Testis (tissue), 3 donors: ENCODE measurements around the gene TBC1D1. TPM values are rescaled to one million over a fixed set of nuclear protein-coding genes. Genes with fewer than 3 reads are reported as not detected.

Experiments
- DNase-seq: peaks from one replicate; pipeline ENCODE4 v3.0.0-alpha.2; 2019
- H3K27ac ChIP-seq, 2 donors: fragments of 200-600 bp; sonication (generic); one replicate each; pipeline ENCODE4 v1.5.1; 2019
- H3K27me3 ChIP-seq: fragments of 200-600 bp; sonication (generic); one replicate; pipeline ENCODE4 v1.5.1; 2019
- H3K36me3 ChIP-seq: fragments of 200-600 bp; sonication (generic); one replicate; pipeline ENCODE4 v1.5.1; 2017; ENCODE audit warnings: low read depth; ENCODE audit errors: missing control alignments
- H3K4me1 ChIP-seq: fragments of 200-600 bp; sonication (generic); one replicate; pipeline ENCODE4 v1.5.1; 2019
- H3K4me3 ChIP-seq, 2 donors: fragments of 200-600 bp; sonication (generic); one replicate each; pipeline ENCODE4 v1.5.1; 2017 to 2019
- H3K9me3 ChIP-seq: fragments of 200-600 bp; sonication (generic); one replicate; pipeline ENCODE4 v1.5.1; 2017
- POLR2A ChIP-seq: fragments of 450-650 bp; IDR thresholded peaks from one replicate; pipeline ENCODE4 v1.6.1; 2017; ENCODE audit warnings: antibody characterized with exemption, mild to moderate bottlenecking, moderate library complexity
- WGBS, 2 donors: methylation state at CpG; one replicate each; pipeline ENCODE4 v1.1.5; 2018; 5-methylcytosine and 5-hydroxymethylcytosine counted together
- intact Hi-C: fragments of 100-400 bp; cut with DNase I; formaldehyde crosslinking; loops from one replicate; pipeline ENCODE4 v1.15.1; 2023; ENCODE audit warnings: low total_unique reads
- polyA plus RNA-seq: library from polyadenylated mRNA; stranded (reverse); fragments of 350-450 nt; fragmentation: Illumina TruSeq; extraction: RNeasy Lipid Tissue Mini Kit (QIAGEN cat#74804); gene quantifications from one replicate; pipeline ENCODE4 v1.2.3, GENCODE V29; 2014; ENCODE audit warnings: low read depth, low replicate concordance; ENCODE audit not compliant: insufficient read depth
- total RNA-seq, 2 donors: library from RNA; depleted of rRNA; stranded (reverse); fragments of >200 nt; gene quantifications; one replicate each; pipeline ENCODE4 v1.2.3, GENCODE V29; 2016
- TF ChIP-seq, protein P1 (sequence below), 3 experiments: fragments of 450-650 bp in 2 of 3; fragments of 200-600 bp in 1 of 3; sonication (generic) in 1 of 3; IDR thresholded peaks; one replicate each; pipeline ENCODE4 v1.5.1; 2016 to 2019; ENCODE audit warnings: antibody characterized with exemption in 3 of 3, mild to moderate bottlenecking in 2 of 3, moderate library complexity in 1 of 3

TBC1D1 gene
- total and polyA plus RNA-seq, 3 donors from 2014 or later = 130 to 208 (median 167) TPM

DNA sequence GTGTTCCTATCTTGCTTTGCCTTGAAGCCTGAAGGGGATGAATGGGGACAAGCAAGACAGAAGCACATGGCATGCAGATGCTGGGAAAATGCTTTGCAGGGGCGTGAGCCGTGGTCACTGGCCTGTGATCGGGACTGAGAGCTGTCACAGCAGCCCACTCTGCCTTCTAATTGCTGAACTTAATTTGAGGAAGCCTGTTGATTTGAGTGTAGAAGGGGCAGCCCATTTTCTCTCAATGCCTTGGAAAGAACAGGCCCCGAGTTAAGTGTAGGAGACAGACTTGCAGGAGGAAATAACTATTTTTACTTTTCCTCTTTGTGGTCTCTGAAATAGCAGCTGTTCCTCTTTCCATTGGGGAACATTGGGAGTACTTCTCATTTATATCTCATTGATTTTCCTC, 26.1 kb upstream of the TBC1D1 start:
- no peaks in the 10 kb centered on the region for H3K9me3 ChIP-seq
- intact Hi-C loops = no loop called here
- no peaks in the 10 kb centered on the region for H3K36me3 ChIP-seq
- WGBS, 2 donors = 71 to 80% methylated on average over 4 of the region's 4 CpGs
- H3K4me1 ChIP-seq = no peaks in the 10 kb centered on the region
- TF ChIP-seq, protein P1, sequence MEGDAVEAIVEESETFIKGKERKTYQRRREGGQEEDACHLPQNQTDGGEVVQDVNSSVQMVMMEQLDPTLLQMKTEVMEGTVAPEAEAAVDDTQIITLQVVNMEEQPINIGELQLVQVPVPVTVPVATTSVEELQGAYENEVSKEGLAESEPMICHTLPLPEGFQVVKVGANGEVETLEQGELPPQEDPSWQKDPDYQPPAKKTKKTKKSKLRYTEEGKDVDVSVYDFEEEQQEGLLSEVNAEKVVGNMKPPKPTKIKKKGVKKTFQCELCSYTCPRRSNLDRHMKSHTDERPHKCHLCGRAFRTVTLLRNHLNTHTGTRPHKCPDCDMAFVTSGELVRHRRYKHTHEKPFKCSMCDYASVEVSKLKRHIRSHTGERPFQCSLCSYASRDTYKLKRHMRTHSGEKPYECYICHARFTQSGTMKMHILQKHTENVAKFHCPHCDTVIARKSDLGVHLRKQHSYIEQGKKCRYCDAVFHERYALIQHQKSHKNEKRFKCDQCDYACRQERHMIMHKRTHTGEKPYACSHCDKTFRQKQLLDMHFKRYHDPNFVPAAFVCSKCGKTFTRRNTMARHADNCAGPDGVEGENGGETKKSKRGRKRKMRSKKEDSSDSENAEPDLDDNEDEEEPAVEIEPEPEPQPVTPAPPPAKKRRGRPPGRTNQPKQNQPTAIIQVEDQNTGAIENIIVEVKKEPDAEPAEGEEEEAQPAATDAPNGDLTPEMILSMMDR (IDR thresholded peaks at IDR 0.05) = no peak
- no peak for TF ChIP-seq POLR2A
- no peak overlapping the region for H3K27ac ChIP-seq
- H3K4me3 ChIP-seq = no peak overlapping the region
- no peak for DNase-seq
- H3K27me3 ChIP-seq = no peaks in the 10 kb centered on the region

DNA sequence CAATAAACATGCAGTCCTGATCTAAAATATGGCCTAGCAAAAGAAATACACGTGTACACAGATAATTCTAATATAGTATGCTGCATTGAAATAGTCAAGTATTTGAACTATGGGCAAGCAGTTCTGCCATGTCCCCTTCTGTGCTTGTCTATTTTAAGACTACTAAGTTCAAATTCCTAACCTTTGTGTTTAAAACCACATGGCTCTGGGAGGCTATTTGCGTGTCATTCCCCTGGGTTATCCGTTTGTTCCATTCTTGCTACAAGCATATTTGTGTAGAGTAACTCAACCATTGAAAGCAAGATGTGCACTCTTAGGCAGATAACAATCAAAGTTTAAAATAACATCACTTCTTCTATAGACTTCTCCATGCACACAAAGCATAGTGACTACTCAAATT, 25.4 kb upstream of the TBC1D1 start:
- no peak for TF ChIP-seq POLR2A
- TF ChIP-seq, protein P1 (IDR thresholded peaks at IDR 0.05) = no peak
- no peak for DNase-seq

DNA sequence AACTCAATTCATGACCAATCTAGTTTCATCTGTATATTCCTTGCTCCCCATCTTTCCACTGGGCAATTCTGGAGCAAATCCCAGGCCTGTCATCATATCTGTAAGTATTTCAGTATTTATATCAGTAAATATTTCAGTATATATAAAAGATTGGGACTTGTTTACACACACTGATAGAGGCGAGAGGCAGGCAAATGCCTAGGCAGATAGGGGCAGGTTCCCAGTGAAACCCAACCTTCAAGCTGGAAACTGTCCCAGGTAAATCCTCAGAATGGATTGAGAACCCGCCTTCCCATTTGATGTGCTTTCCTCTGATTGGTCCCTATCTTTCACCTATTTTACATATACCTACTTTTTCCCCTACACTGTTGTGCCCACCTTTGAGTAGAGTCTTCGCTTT, 23.8 kb upstream of the TBC1D1 start:
- 92 to 100% methylated on average over 3 of the region's 3 CpGs for WGBS, 2 donors
- Histone ChIP-seq H3K36me3 (no peaks in the 10 kb centered on the region), H3K4me3 (no peak overlapping the region), H3K9me3 (no peaks in the 10 kb centered on the region), H3K27me3 (no peaks in the 10 kb centered on the region), H3K4me1 (no peaks in the 10 kb centered on the region), H3K27ac (no peak overlapping the region)
- intact Hi-C loops = no loop called here
- DNase-seq = no peak
- no peak for TF ChIP-seq POLR2A
- TF ChIP-seq, protein P1 (IDR thresholded peaks at IDR 0.05) = no peak

More for the DNA sequence above, 25.4 kb upstream of the TBC1D1 start:
- Histone ChIP-seq H3K9me3 (no peaks in the 10 kb centered on the region), H3K36me3 (no peaks in the 10 kb centered on the region), H3K4me3 (no peak overlapping the region), H3K27ac (no peak overlapping the region), H3K4me1 (no peaks in the 10 kb centered on the region), H3K27me3 (no peaks in the 10 kb centered on the region)
- WGBS, 2 donors = 52 to 63% methylated on average over 3 of the region's 3 CpGs
- intact Hi-C loops = no loop called here

DNA sequence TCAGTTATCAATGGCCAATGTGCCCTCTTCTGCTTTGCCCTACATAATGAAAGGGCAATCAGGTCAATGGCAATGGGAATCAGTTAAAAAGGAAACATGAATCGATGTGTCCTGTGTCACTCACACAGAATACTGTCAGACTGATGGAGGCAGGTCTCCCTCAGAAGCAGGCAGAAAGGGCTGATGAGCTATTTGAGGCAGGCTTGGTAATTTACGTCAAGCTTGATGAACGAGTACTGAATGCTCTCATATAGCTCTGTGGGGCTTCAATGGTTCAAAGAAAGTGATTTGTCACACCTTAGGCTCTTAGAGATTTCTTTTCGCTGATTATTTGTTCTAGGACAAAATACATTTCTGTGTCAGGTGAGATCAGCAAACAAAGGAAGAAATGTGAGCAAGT, 22.6 kb upstream of the TBC1D1 start:
- Histone ChIP-seq H3K36me3 (no peaks in the 10 kb centered on the region), H3K4me3 (no peak overlapping the region), H3K9me3 (no peaks in the 10 kb centered on the region), H3K27me3 (no peaks in the 10 kb centered on the region), H3K27ac (no peak overlapping the region), H3K4me1 (no peaks in the 10 kb centered on the region)
- DNase-seq = no peak
- WGBS, 2 donors = 90 to 92% methylated on average over 4 of the region's 4 CpGs
- TF ChIP-seq, protein P1 (IDR thresholded peaks at IDR 0.05) = no peak
- TF ChIP-seq POLR2A = no peak
- intact Hi-C loops = no loop called here

DNA sequence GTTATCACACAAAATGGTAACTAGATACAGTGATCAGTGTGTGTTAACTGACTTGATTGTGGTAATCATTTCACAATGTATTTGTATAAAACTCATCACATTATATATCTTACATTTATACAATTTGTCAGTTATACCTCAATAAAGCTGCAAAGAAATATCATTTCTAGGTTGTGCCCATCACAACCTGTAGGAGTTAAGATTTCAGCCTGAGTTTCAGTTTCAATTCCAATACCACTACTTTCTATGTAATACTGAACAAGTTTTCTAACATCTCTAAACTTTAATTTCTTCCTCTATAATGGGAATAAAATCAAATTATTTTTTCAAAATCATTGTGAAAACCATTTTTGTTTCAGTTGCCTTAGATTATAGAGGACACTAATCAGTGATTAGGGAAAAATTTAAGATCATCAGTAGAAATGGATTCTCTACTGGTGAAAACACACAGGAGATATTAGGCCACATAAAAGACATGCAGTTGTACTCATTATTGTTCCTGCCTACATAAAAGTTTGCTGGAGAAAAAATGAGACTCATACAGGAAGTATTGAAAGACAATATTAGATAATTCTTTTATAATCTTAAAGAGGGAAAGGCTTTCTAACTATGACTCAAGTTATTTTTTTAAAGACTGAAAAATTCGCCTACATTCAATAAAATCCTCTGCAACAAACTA, 18.4 kb upstream of the TBC1D1 start:
- Histone ChIP-seq H3K9me3 (no peaks in the 10 kb centered on the region), H3K27me3 (no peaks in the 10 kb centered on the region), H3K4me3 (no peak overlapping the region), H3K36me3 (no peaks in the 10 kb centered on the region), H3K4me1 (no peaks in the 10 kb centered on the region), H3K27ac (no peak overlapping the region)
- intact Hi-C loops = no loop called here
- no peak for TF ChIP-seq POLR2A
- TF ChIP-seq, protein P1 (IDR thresholded peaks at IDR 0.05) = no peak
- WGBS, 2 donors = 65 to 76% methylated on average over 1 of the region's 1 CpG
- no peak for DNase-seq
